Body of pancreas (tissue), 4 donors: ENCODE data around the gene RASGRF2. TPM values are rescaled to one million over a fixed set of nuclear protein-coding genes. Genes with fewer than 3 reads are reported as not detected.

Source experiments
- ATAC-seq: fragments of 150-250 bp; one replicate; pipeline ENCODE4 v1.9.1; 2016
- DNase-seq, 4 donors: peaks; one replicate each; pipeline ENCODE4 v3.0.0-alpha.2; 2019
- H3K27ac ChIP-seq, 4 donors: fragments of 200-600 bp; sonication (generic); 1 replicate in 3 of 4; 2 replicates in 1 of 4; pipeline versions ENCODE4 v1.5.1 to v1.6.1; 2016 to 2019; ENCODE audit warnings: mild to moderate bottlenecking in 1 of 4, mixed read lengths in 1 of 4, moderate library complexity in 1 of 4
- H3K27me3 ChIP-seq, 2 donors: fragments of 200-600 bp; sonication (generic); one replicate each; pipeline ENCODE4 v1.6.0; 2016; ENCODE audit warnings: mild to moderate bottlenecking in 1 of 2
- H3K36me3 ChIP-seq, 2 donors: fragments of 200-600 bp; sonication (generic); replicated peaks in 1 of 2; 2 replicates each; pipeline ENCODE4 v1.5.1; 2016; ENCODE audit warnings: low read depth in 2 of 2; ENCODE audit not compliant: insufficient read depth in 1 of 2
- H3K4me1 ChIP-seq: fragments of 200-600 bp; sonication (generic); one replicate; pipeline ENCODE4 v1.6.0; 2016
- H3K4me3 ChIP-seq, 2 donors: fragments of 200-600 bp; sonication (generic); 1 replicate in 1 of 2; 2 replicates in 1 of 2; pipeline ENCODE4 v1.5.1; 2016 to 2019
- H3K9me3 ChIP-seq, 3 donors: fragments of 200-600 bp; sonication (generic); 1 replicate in 2 of 3; 2 replicates in 1 of 3; pipeline ENCODE4 v1.5.1; 2016
- POLR2A ChIP-seq, 3 donors: fragments of 450-650 bp; IDR thresholded peaks; one replicate each; pipeline ENCODE4 v1.6.1; 2016; ENCODE audit warnings: antibody characterized with exemption in 3 of 3, mild to moderate bottlenecking in 2 of 3
- WGBS, 2 donors: methylation state at CpG; one replicate each; pipeline ENCODE4 v1.1.5; 2017; 5-methylcytosine and 5-hydroxymethylcytosine counted together
- intact Hi-C: fragments of 100-400 bp; cut with DNase I; formaldehyde crosslinking; loops from one replicate; pipeline ENCODE4 v1.15.1; 2023
- total RNA-seq, 2 donors: library from RNA; depleted of rRNA; stranded (reverse); fragments of >200 nt; gene quantifications; one replicate each; pipeline ENCODE4 v1.1.0, GENCODE V29; 2016
- TF ChIP-seq, protein P1 (sequence below), 7 experiments: fragments of 450-650 bp in 4 of 7; fragments of 200-600 bp in 3 of 7; sonication (generic) in 3 of 7; IDR thresholded peaks; one replicate each; pipeline ENCODE4 v1.5.1; 2016 to 2019; ENCODE audit warnings: antibody characterized with exemption in 7 of 7

RASGRF2 gene
- total RNA-seq, 2 donors from 2014 or later = 1.6 to 3.6 TPM

DNA sequence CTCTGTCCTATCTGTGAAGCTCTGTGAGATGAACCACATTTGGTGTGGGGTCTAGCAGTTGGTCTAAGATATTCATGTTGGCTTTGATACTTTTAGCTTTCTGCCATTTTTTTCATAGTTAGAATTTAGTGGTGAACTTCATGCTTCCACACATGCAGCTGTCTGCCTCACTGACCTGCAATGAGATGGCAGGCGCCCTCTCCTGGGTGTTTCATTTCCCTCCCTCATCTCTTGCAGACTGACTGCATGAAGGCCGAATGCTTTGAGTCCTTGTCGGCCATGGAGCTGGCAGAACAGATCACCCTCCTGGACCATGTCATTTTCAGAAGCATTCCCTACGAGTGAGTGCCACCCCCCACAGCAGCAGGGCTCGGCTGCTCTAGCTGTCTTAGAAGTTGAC is 246.8 kb downstream of the RASGRF2 start:
- no peak for ATAC-seq
- H3K4me1 ChIP-seq = peaks cover 4% of the 10 kb centered on the region
- H3K9me3 ChIP-seq = no peaks in the 10 kb centered on the region
- no peaks in the 10 kb centered on the region for H3K36me3 ChIP-seq
- intact Hi-C loops = no loop called here
- 62 to 71% methylated on average over 5 of the region's 5 CpGs for WGBS, 2 donors
- DNase-seq = peak in 1 of 4 donors; percentile 14
- no peaks in the 10 kb centered on the region for H3K27me3 ChIP-seq
- no peak overlapping the region for H3K4me3 ChIP-seq
- H3K27ac ChIP-seq = no peak overlapping the region
- TF ChIP-seq, protein P1, sequence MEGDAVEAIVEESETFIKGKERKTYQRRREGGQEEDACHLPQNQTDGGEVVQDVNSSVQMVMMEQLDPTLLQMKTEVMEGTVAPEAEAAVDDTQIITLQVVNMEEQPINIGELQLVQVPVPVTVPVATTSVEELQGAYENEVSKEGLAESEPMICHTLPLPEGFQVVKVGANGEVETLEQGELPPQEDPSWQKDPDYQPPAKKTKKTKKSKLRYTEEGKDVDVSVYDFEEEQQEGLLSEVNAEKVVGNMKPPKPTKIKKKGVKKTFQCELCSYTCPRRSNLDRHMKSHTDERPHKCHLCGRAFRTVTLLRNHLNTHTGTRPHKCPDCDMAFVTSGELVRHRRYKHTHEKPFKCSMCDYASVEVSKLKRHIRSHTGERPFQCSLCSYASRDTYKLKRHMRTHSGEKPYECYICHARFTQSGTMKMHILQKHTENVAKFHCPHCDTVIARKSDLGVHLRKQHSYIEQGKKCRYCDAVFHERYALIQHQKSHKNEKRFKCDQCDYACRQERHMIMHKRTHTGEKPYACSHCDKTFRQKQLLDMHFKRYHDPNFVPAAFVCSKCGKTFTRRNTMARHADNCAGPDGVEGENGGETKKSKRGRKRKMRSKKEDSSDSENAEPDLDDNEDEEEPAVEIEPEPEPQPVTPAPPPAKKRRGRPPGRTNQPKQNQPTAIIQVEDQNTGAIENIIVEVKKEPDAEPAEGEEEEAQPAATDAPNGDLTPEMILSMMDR (IDR thresholded peaks at IDR 0.05) = no peak
- TF ChIP-seq POLR2A (IDR thresholded peaks at IDR 0.05) = no peak

DNA sequence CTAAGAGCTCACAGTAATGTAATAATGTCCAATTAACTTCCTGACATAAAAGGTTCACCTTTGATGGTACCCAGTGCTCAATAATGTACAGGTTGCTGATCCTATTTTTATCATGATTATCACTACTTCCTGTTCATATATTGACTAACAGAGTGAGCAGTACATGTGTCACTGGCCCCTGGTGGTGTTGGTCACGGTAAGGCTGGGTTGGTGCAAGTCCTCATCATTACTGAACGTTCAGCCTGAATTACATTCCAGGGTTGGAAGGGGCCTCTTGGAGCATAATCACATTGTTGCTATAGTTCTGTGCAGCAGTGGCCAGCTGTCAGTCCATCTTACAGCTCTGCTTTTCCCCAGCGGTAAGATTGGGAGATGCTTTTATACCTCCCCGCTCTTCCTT is 248.7 kb downstream of the RASGRF2 start:
- no peak overlapping the region for H3K4me3 ChIP-seq
- TF ChIP-seq, protein P1 (IDR thresholded peaks at IDR 0.05) = no peak
- no peak for TF ChIP-seq POLR2A (IDR thresholded peaks at IDR 0.05)
- intact Hi-C loops = no loop called here
- DNase-seq (no peak), ATAC-seq (no peak)
- 85 to 92% methylated on average over 4 of the region's 4 CpGs for WGBS, 2 donors
- H3K9me3 ChIP-seq = no peaks in the 10 kb centered on the region
- no peak overlapping the region for H3K27ac ChIP-seq
- H3K36me3 ChIP-seq = no peaks in the 10 kb centered on the region
- no peaks in the 10 kb centered on the region for H3K27me3 ChIP-seq
- H3K4me1 ChIP-seq = peaks cover 20% of the 10 kb centered on the region

DNA sequence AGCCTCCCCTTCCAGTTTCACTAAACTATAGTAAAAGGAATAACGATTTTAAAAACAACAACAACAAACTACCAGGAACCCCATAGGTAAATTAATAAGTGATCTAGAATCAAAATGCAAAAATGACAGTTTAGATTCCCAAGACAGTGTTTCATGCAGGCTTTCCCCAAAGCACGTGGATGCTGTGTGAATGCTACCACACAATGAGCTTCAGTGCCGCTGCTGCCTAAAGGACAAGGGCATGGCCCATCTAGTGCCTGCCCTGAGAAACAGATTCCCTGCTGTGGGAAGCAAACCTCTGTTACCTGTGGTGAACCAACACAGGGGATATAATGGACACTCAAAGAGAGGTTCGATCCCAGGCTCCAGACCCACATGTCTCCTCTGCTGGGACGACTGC is 249.2 kb downstream of the RASGRF2 start:
- Histone ChIP-seq H3K4me1 (peaks cover 20% of the 10 kb centered on the region), H3K36me3 (no peaks in the 10 kb centered on the region), H3K27me3 (no peaks in the 10 kb centered on the region), H3K9me3 (no peaks in the 10 kb centered on the region), H3K4me3 (no peak overlapping the region), H3K27ac (no peak overlapping the region)
- ATAC-seq = no peak
- 71 to 80% methylated on average over 4 to 5 of the region's 5 CpGs for WGBS, 2 donors
- intact Hi-C loops = no loop called here
- DNase-seq = no peak
- TF ChIP-seq, protein P1 (IDR thresholded peaks at IDR 0.05) = no peak
- TF ChIP-seq POLR2A (IDR thresholded peaks at IDR 0.05) = no peak

DNA sequence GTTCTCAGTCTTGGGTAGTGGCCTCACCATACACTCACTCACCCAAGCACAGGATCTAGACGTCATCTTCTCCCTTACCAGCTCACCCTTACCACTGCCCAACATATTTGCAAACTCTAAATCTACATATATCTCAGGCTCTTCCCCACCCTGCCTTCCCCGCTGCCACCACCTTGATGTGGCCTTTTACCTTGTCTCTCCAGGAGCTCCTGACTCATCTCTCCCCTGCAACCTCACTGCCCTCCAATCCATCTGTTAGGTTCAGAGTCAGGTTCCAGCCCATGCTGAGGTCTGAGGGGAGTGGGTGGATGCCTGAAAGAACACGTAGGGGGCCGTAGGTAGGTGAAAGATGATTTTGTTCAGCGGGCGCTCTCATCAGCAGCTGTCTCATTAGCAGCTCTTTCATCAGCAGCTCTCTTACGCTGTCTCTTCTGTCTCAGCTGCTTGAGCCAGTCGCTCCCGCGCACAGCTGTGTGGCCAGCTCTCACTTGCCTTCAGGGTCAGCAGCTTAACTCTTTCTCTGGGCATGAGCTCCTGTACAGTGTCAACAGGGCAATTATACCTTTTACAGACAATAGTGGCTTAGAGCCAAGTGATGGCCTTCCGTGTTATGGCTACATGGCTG is 249.8 kb downstream of the RASGRF2 start:
- Histone ChIP-seq H3K4me3 (no peak overlapping the region), H3K27ac (no peak overlapping the region), H3K27me3 (no peaks in the 10 kb centered on the region), H3K9me3 (no peaks in the 10 kb centered on the region), H3K4me1 (peaks cover 20% of the 10 kb centered on the region), H3K36me3 (no peaks in the 10 kb centered on the region)
- 86 to 87% methylated on average over 7 to 11 of the region's 11 CpGs for WGBS, 2 donors
- TF ChIP-seq, protein P1 (IDR thresholded peaks at IDR 0.05) = no peak
- no peak for ATAC-seq
- intact Hi-C loops = no loop called here
- DNase-seq = no peak

DNA sequence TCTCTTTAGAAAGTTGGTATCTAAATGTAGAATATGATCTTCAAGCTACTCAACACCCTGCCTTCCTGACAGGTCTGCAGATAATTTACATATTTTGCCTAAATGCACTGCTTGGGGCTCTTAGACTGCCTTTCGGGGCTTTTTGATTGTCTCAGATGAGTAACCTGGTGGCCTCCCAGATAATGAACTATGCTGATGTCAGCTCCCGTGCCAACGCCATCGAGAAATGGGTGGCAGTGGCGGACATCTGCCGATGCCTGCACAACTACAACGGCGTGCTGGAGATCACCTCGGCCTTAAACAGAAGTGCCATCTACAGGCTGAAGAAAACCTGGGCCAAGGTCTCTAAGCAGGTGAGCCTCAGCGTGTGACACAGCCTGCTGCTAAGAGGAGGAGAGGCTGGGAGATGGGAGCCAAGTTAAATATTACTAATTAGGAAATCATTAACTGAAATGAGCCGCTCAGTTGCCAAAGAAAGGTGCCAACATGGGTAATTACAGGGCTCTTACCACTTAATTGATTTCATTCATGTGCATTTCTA is 252.1 kb downstream of the RASGRF2 start:
- WGBS, 2 donors = 23 to 28% methylated on average over 10 to 11 of the region's 11 CpGs
- Histone ChIP-seq H3K36me3 (no peaks in the 10 kb centered on the region), H3K4me1 (peaks cover 20% of the 10 kb centered on the region), H3K9me3 (no peaks in the 10 kb centered on the region), H3K27ac (peak overlapping the region in 2 of 4 donors; percentile 32 to 63), H3K4me3 (no peak overlapping the region), H3K27me3 (no peaks in the 10 kb centered on the region)
- intact Hi-C loops = no loop called here
- ATAC-seq (peak; percentile 88), DNase-seq (peak; percentile 63 to 83 (median 78))
- TF ChIP-seq POLR2A (IDR thresholded peaks at IDR 0.05) = no peak
- TF ChIP-seq, protein P1 (IDR thresholded peaks at IDR 0.05) = peak in 4 of 7 experiments; percentile 29 to 39 (median 32)
